CD8-positive, alpha-beta memory T cell (primary cell): ENCODE data around the gene MRTFB. TPM values are rescaled to one million over a fixed set of nuclear protein-coding genes. Genes with fewer than 3 reads are reported as not detected.

ENCODE experiments used
- CTCF ChIA-PET: fragments of 350-600 bp; sonication (Branson Sonifier 250); formaldehyde crosslinking; loops from one replicate; lab custom pipeline; 2021; ENCODE audit warnings: antibody characterized with exemption; lab: Charles Lee
- POLR2A ChIA-PET: fragments of 350-600 bp; sonication (Branson Sonifier 250); formaldehyde crosslinking; loops from one replicate; lab custom pipeline; 2021; ENCODE audit warnings: antibody characterized with exemption; lab: Charles Lee
- DNase-seq, 5 donors: peaks; one replicate each; pipeline versions ENCODE4 v3.0.0 to v3.0.0-alpha.2; 2020 to 2022; ENCODE audit warnings: mixed read lengths in 1 of 5
- H3K27ac ChIP-seq: one replicate; pipeline ENCODE4 v1.7.0; 2013; ENCODE audit warnings: low read depth, mild to moderate bottlenecking, low read length, moderate library complexity
- H3K27me3 ChIP-seq: 2 replicates; pipeline ENCODE4 v1.7.0; 2013; ENCODE audit warnings: low read length, mild to moderate bottlenecking; ENCODE audit not compliant: insufficient read depth, poor library complexity, severe bottlenecking
- H3K36me3 ChIP-seq: 2 replicates; pipeline ENCODE4 v1.7.0; 2013; ENCODE audit warnings: mild to moderate bottlenecking, low read length, moderate library complexity; ENCODE audit not compliant: insufficient read depth
- H3K4me1 ChIP-seq: 2 replicates; pipeline ENCODE4 v1.7.0; 2013; ENCODE audit warnings: mild to moderate bottlenecking, low read length, moderate library complexity; ENCODE audit not compliant: insufficient read depth
- H3K4me3 ChIP-seq: 2 replicates; pipeline ENCODE4 v1.7.0; 2013; ENCODE audit warnings: mild to moderate bottlenecking, low read length
- H3K9me3 ChIP-seq: 2 replicates; pipeline ENCODE4 v1.7.0; 2013; ENCODE audit warnings: mild to moderate bottlenecking, low read length
- H3K27ac Mint-ChIP-seq, 8 donors: one replicate each; pipeline ENCODE4 v1.8.0; 2020 to 2021; ENCODE audit warnings: mixed read lengths in 8 of 8, mild to moderate bottlenecking in 6 of 8, inconsistent platforms in 3 of 8, moderate library complexity in 3 of 8
- H3K27me3 Mint-ChIP-seq, 2 donors: one replicate each; pipeline ENCODE4 v1.8.0; 2020 to 2021; ENCODE audit warnings: mixed read lengths in 2 of 2, mild to moderate bottlenecking in 1 of 2, moderate library complexity in 1 of 2
- H3K36me3 Mint-ChIP-seq, 3 donors: one replicate each; pipeline ENCODE4 v1.8.0; 2020 to 2021; ENCODE audit warnings: mixed read lengths in 3 of 3, inconsistent platforms in 1 of 3, mild to moderate bottlenecking in 1 of 3
- H3K4me1 Mint-ChIP-seq, 3 donors: one replicate each; pipeline ENCODE4 v1.8.0; 2020 to 2021; ENCODE audit warnings: mixed read lengths in 3 of 3, inconsistent platforms in 1 of 3, mild to moderate bottlenecking in 1 of 3
- H3K4me3 Mint-ChIP-seq, 7 donors: one replicate each; pipeline ENCODE4 v1.8.0; 2020 to 2021; ENCODE audit warnings: mixed read lengths in 7 of 7, mild to moderate bottlenecking in 6 of 7, moderate library complexity in 4 of 7, inconsistent platforms in 2 of 7
- H3K9me3 Mint-ChIP-seq, 5 donors: one replicate each; pipeline ENCODE4 v1.8.0; 2020 to 2022; ENCODE audit warnings: mixed read lengths in 5 of 5, mild to moderate bottlenecking in 3 of 5, moderate library complexity in 2 of 5, inconsistent platforms in 1 of 5
- polyA plus RNA-seq: library from polyadenylated mRNA; unstranded; fragments of 300-500 nt; fragmentation: Illumina TruSeq; gene quantifications from one replicate; pipeline ENCODE4 v1.2.3, GENCODE V29; 2021
- total RNA-seq, 2 experiments: library from RNA; stranded (reverse); gene quantifications; one replicate each; pipeline ENCODE4 v1.2.3, GENCODE V29; 2021

Gene MRTFB
- total and polyA plus RNA-seq, 3 experiments from 2014 or later = 6.5 to 12.2 (median 12.0) TPM

GRCh38 chr16:14102925-14103720 lies 32.0 kb downstream of the MRTFB start:
- H3K9me3 Mint-ChIP-seq = no peaks in the 10 kb centered on the region
- peak overlapping the region in 1 of 8 donors; percentile 52 for H3K27ac Mint-ChIP-seq
- Histone ChIP-seq H3K4me1 (peaks cover 18% of the 10 kb centered on the region), H3K27me3 (no peaks in the 10 kb centered on the region), H3K4me3 (no peak overlapping the region), H3K27ac (no peak overlapping the region), H3K9me3 (no peaks in the 10 kb centered on the region), H3K36me3 (no peaks in the 10 kb centered on the region)
- H3K4me3 Mint-ChIP-seq = no peak overlapping the region
- peaks cover 19 to 48% (median 47%) of the 10 kb centered on the region in 3 donors for H3K4me1 Mint-ChIP-seq
- no peak for DNase-seq
- ChIA-PET CTCF (no interaction called here), POLR2A (no interaction called here)
- peaks cover 0 to 6% (median 0%) of the 10 kb centered on the region in 3 donors for H3K36me3 Mint-ChIP-seq
- no peaks in the 10 kb centered on the region for H3K27me3 Mint-ChIP-seq

GRCh38 chr16:14104066-14104465 lies 32.9 kb downstream of the MRTFB start:
- Mint-ChIP-seq H3K27me3 (no peaks in the 10 kb centered on the region), H3K9me3 (no peaks in the 10 kb centered on the region), H3K4me3 (no peak overlapping the region), H3K36me3 (peaks cover 0 to 6% (median 0%) of the 10 kb centered on the region in 3 donors), H3K4me1 (peaks cover 19 to 50% (median 43%) of the 10 kb centered on the region in 3 donors), H3K27ac (no peak overlapping the region)
- CTCF ChIA-PET = no interaction called here
- H3K4me1 ChIP-seq = peaks cover 18% of the 10 kb centered on the region
- H3K27me3 ChIP-seq = no peaks in the 10 kb centered on the region
- H3K27ac ChIP-seq = no peak overlapping the region
- no peaks in the 10 kb centered on the region for H3K36me3 ChIP-seq
- POLR2A ChIA-PET = no interaction called here
- H3K9me3 ChIP-seq = no peaks in the 10 kb centered on the region
- no peak for DNase-seq
- H3K4me3 ChIP-seq = no peak overlapping the region

GRCh38 chr16:14105760-14106375 lies 34.7 kb downstream of the MRTFB start:
- H3K9me3 ChIP-seq = no peaks in the 10 kb centered on the region
- peaks cover 0 to 4% (median 0%) of the 10 kb centered on the region in 3 donors for H3K36me3 Mint-ChIP-seq
- CTCF ChIA-PET = interaction anchor here (1.8 kb wide), 1 partner anchor 10 kb away, joined by 4 read pairs; no protein-coding TSS in a partner anchor
- H3K9me3 Mint-ChIP-seq = no peaks in the 10 kb centered on the region
- H3K36me3 ChIP-seq = no peaks in the 10 kb centered on the region
- H3K27me3 ChIP-seq = no peaks in the 10 kb centered on the region
- H3K27ac Mint-ChIP-seq = no peak overlapping the region
- no peaks in the 10 kb centered on the region for H3K27me3 Mint-ChIP-seq
- H3K4me1 ChIP-seq = peaks cover 14% of the 10 kb centered on the region
- H3K4me3 Mint-ChIP-seq = no peak overlapping the region
- peaks cover 21 to 40% (median 35%) of the 10 kb centered on the region in 3 donors for H3K4me1 Mint-ChIP-seq
- no peak overlapping the region for H3K27ac ChIP-seq
- POLR2A ChIA-PET = no interaction called here
- DNase-seq = no peak
- H3K4me3 ChIP-seq = no peak overlapping the region

GRCh38 chr16:14106457-14106856 lies 35.3 kb downstream of the MRTFB start:
- Mint-ChIP-seq H3K4me3 (no peak overlapping the region), H3K36me3 (peaks cover 0 to 4% (median 0%) of the 10 kb centered on the region in 3 donors), H3K4me1 (peaks cover 17 to 38% (median 33%) of the 10 kb centered on the region in 3 donors), H3K27me3 (no peaks in the 10 kb centered on the region), H3K9me3 (no peaks in the 10 kb centered on the region), H3K27ac (no peak overlapping the region)
- POLR2A ChIA-PET = no interaction called here
- Histone ChIP-seq H3K4me1 (peaks cover 9% of the 10 kb centered on the region), H3K36me3 (no peaks in the 10 kb centered on the region), H3K9me3 (no peaks in the 10 kb centered on the region), H3K27me3 (no peaks in the 10 kb centered on the region), H3K4me3 (no peak overlapping the region), H3K27ac (no peak overlapping the region)
- CTCF ChIA-PET = no interaction called here
- no peak for DNase-seq

- CTCF ChIA-PET = no interaction called here
- no peak overlapping the region for H3K4me3 Mint-ChIP-seq
- no peak for DNase-seq
- no peak overlapping the region for H3K27ac ChIP-seq
- H3K27me3 ChIP-seq = no peaks in the 10 kb centered on the region
- H3K27ac Mint-ChIP-seq = no peak overlapping the region
- H3K9me3 Mint-ChIP-seq = no peaks in the 10 kb centered on the region
- peaks cover 19 to 36% (median 33%) of the 10 kb centered on the region in 3 donors for H3K4me1 Mint-ChIP-seq
- peaks cover 0 to 4% (median 0%) of the 10 kb centered on the region in 3 donors for H3K36me3 Mint-ChIP-seq
- H3K36me3 ChIP-seq = no peaks in the 10 kb centered on the region
- no peaks in the 10 kb centered on the region for H3K9me3 ChIP-seq
- peaks cover 10% of the 10 kb centered on the region for H3K4me1 ChIP-seq
- no peaks in the 10 kb centered on the region for H3K27me3 Mint-ChIP-seq
- POLR2A ChIA-PET = no interaction called here
- H3K4me3 ChIP-seq = no peak overlapping the region
Measured at GRCh38 chr16:14106961-14107360, 35.8 kb downstream of the MRTFB start.

- CTCF ChIA-PET = no interaction called here
- Histone ChIP-seq H3K27me3 (no peaks in the 10 kb centered on the region), H3K4me3 (no peak overlapping the region), H3K27ac (no peak overlapping the region), H3K36me3 (no peaks in the 10 kb centered on the region), H3K9me3 (no peaks in the 10 kb centered on the region), H3K4me1 (peaks cover 5% of the 10 kb centered on the region)
- Mint-ChIP-seq H3K27me3 (no peaks in the 10 kb centered on the region), H3K4me1 (peaks cover 17 to 28% (median 24%) of the 10 kb centered on the region in 3 donors), H3K27ac (no peak overlapping the region), H3K9me3 (no peaks in the 10 kb centered on the region), H3K36me3 (peaks cover 0 to 1% (median 0%) of the 10 kb centered on the region in 3 donors), H3K4me3 (no peak overlapping the region)
- DNase-seq = no peak
- POLR2A ChIA-PET = no interaction called here
Measured at GRCh38 chr16:14109077-14109775, 38.1 kb downstream of the MRTFB start.

GRCh38 chr16:14109782-14110727 lies 38.9 kb downstream of the MRTFB start:
- DNase-seq = no peak
- H3K4me1 Mint-ChIP-seq = peaks cover 17 to 28% (median 24%) of the 10 kb centered on the region in 3 donors
- Histone ChIP-seq H3K9me3 (no peaks in the 10 kb centered on the region), H3K27ac (no peak overlapping the region), H3K4me1 (peaks cover 5% of the 10 kb centered on the region), H3K4me3 (no peak overlapping the region), H3K27me3 (no peaks in the 10 kb centered on the region), H3K36me3 (no peaks in the 10 kb centered on the region)
- H3K36me3 Mint-ChIP-seq = no peaks in the 10 kb centered on the region
- ChIA-PET POLR2A (no interaction called here), CTCF (no interaction called here)
- H3K27me3 Mint-ChIP-seq = no peaks in the 10 kb centered on the region
- H3K4me3 Mint-ChIP-seq = no peak overlapping the region
- peak overlapping the region in 1 of 8 donors; percentile 25 for H3K27ac Mint-ChIP-seq
- H3K9me3 Mint-ChIP-seq = no peaks in the 10 kb centered on the region
